Activated CD4-positive, alpha-beta memory T cell treated with anti-CD3 and anti-CD28 coated beads, Interleukin-2, amount 10 ng/mL, durations not matched to agents 7 days and 5 days (primary cell): ENCODE data around the gene OSBPL8. TPM values are rescaled to one million over a fixed set of nuclear protein-coding genes. Genes with fewer than 3 reads are reported as not detected.

Experiments used
- CTCF ChIA-PET: fragments of 350-600 bp; sonication (Branson Sonifier 250); formaldehyde crosslinking; loops from one replicate; lab custom pipeline; 2021; ENCODE audit warnings: antibody characterized with exemption, inconsistent platforms; lab: Charles Lee
- POLR2A ChIA-PET: fragments of 350-600 bp; sonication (Branson Sonifier 250); formaldehyde crosslinking; loops from one replicate; lab custom pipeline; 2021; ENCODE audit warnings: antibody characterized with exemption; lab: Charles Lee
- DNase-seq: peaks from one replicate; pipeline ENCODE4 v3.0.0-alpha.2; 2020
- H3K27ac Mint-ChIP-seq: one replicate; pipeline ENCODE4 v1.8.0; 2021; ENCODE audit warnings: mild to moderate bottlenecking, mixed read lengths
- H3K27me3 Mint-ChIP-seq: one replicate; pipeline ENCODE4 v1.8.0; 2021; ENCODE audit warnings: mixed read lengths
- H3K36me3 Mint-ChIP-seq: one replicate; pipeline ENCODE4 v1.8.0; 2021; ENCODE audit warnings: low read depth, mixed read lengths
- H3K4me1 Mint-ChIP-seq: one replicate; pipeline ENCODE4 v1.8.0; 2021; ENCODE audit warnings: mixed read lengths
- H3K4me3 Mint-ChIP-seq: one replicate; pipeline ENCODE4 v1.8.0; 2021; ENCODE audit warnings: mild to moderate bottlenecking, mixed read lengths
- H3K9me3 Mint-ChIP-seq: one replicate; pipeline ENCODE4 v1.8.0; 2021; ENCODE audit warnings: mixed read lengths
- total RNA-seq, 2 experiments: library from RNA; stranded (reverse); gene quantifications; one replicate each; pipeline ENCODE4 v1.2.3, GENCODE V29; 2021

The OSBPL8 gene
- total RNA-seq, 2 experiments from 2014 or later: 113 to 121 TPM

GRCh38 chr12:76554405-76555230 lies 5.0 kb downstream of the OSBPL8 start:
- DNase-seq: no peak
- Mint-ChIP-seq H3K4me1 (peaks cover 45% of the 10 kb centered on the region), H3K27ac (no peak overlapping the region), H3K27me3 (no peaks in the 10 kb centered on the region), H3K4me3 (no peak overlapping the region), H3K9me3 (no peaks in the 10 kb centered on the region), H3K36me3 (peaks cover 34% of the 10 kb centered on the region)
- ChIA-PET CTCF (interaction anchor here (0.7 kb wide), 1 partner anchor 22 kb away, joined by 3 read pairs; no protein-coding TSS in a partner anchor), POLR2A (interaction anchor here (0.7 to 1.3 kb wide), 3 partner anchors 9 to 205 kb away, joined by 3 read pairs; no protein-coding TSS in a partner anchor)

GRCh38 chr12:76552343-76552938 lies 7.1 kb downstream of the OSBPL8 start:
- no peak for DNase-seq
- Mint-ChIP-seq H3K9me3 (no peaks in the 10 kb centered on the region), H3K27ac (no peak overlapping the region), H3K4me1 (peaks cover 58% of the 10 kb centered on the region), H3K36me3 (peaks cover 40% of the 10 kb centered on the region), H3K27me3 (no peaks in the 10 kb centered on the region), H3K4me3 (no peak overlapping the region)
- ChIA-PET POLR2A (no interaction called here), CTCF (no interaction called here)

- POLR2A ChIA-PET: interaction anchor here (1.6 kb wide), 1 partner anchor 8 kb away, joined by 7 read pairs; the partner anchor contains the start of gene OSBPL8
- Mint-ChIP-seq H3K9me3 (no peaks in the 10 kb centered on the region), H3K36me3 (peaks cover 43% of the 10 kb centered on the region), H3K4me3 (no peak overlapping the region), H3K27ac (no peak overlapping the region), H3K4me1 (peaks cover 61% of the 10 kb centered on the region), H3K27me3 (no peaks in the 10 kb centered on the region)
- CTCF ChIA-PET: no interaction called here
- no peak for DNase-seq
Observed at GRCh38 chr12:76551482-76551888, 8.1 kb downstream of the OSBPL8 start.

GRCh38 chr12:76549131-76549530 lies 10.4 kb downstream of the OSBPL8 start:
- no peaks in the 10 kb centered on the region for H3K9me3 Mint-ChIP-seq
- no peak overlapping the region for H3K4me3 Mint-ChIP-seq
- no peaks in the 10 kb centered on the region for H3K27me3 Mint-ChIP-seq
- POLR2A ChIA-PET: no interaction called here
- CTCF ChIA-PET: no interaction called here
- H3K4me1 Mint-ChIP-seq: peaks cover 59% of the 10 kb centered on the region
- H3K27ac Mint-ChIP-seq: no peak overlapping the region
- DNase-seq: no peak
- H3K36me3 Mint-ChIP-seq: peaks cover 27% of the 10 kb centered on the region

- Mint-ChIP-seq H3K4me1 (peaks cover 61% of the 10 kb centered on the region), H3K36me3 (peaks cover 27% of the 10 kb centered on the region), H3K4me3 (no peak overlapping the region), H3K27me3 (no peaks in the 10 kb centered on the region), H3K9me3 (no peaks in the 10 kb centered on the region), H3K27ac (no peak overlapping the region)
- POLR2A ChIA-PET: interaction anchor here (5.4 kb wide), 1 partner anchor 11 kb away, joined by 46 read pairs; the partner anchor contains the start of gene OSBPL8
- DNase-seq: no peak
- CTCF ChIA-PET: no interaction called here
Observed at GRCh38 chr12:76548222-76548837, 11.2 kb downstream of the OSBPL8 start.

- H3K9me3 Mint-ChIP-seq: no peaks in the 10 kb centered on the region
- ChIA-PET POLR2A (interaction anchor here (1.1 to 5.4 kb wide), 2 partner anchors 12 to 199 kb away, joined by 3 to 46 read pairs; partner anchors contain the start of genes BBS10 and OSBPL8), CTCF (no interaction called here)
- DNase-seq: no peak
- peaks cover 23% of the 10 kb centered on the region for H3K36me3 Mint-ChIP-seq
- H3K27me3 Mint-ChIP-seq: no peaks in the 10 kb centered on the region
- no peak overlapping the region for H3K27ac Mint-ChIP-seq
- no peak overlapping the region for H3K4me3 Mint-ChIP-seq
- H3K4me1 Mint-ChIP-seq: peaks cover 57% of the 10 kb centered on the region
Observed at GRCh38 chr12:76547526-76547925, 12.0 kb downstream of the OSBPL8 start.

GRCh38 chr12:76546889-76547288 lies 12.7 kb downstream of the OSBPL8 start:
- no peak overlapping the region for H3K4me3 Mint-ChIP-seq
- no peaks in the 10 kb centered on the region for H3K9me3 Mint-ChIP-seq
- DNase-seq: no peak
- H3K36me3 Mint-ChIP-seq: peaks cover 26% of the 10 kb centered on the region
- CTCF ChIA-PET: no interaction called here
- H3K4me1 Mint-ChIP-seq: peaks cover 58% of the 10 kb centered on the region
- H3K27me3 Mint-ChIP-seq: no peaks in the 10 kb centered on the region
- H3K27ac Mint-ChIP-seq: no peak overlapping the region
- POLR2A ChIA-PET: interaction anchor here (1.1 to 5.4 kb wide), 3 partner anchors 9 to 199 kb away, joined by 3 to 46 read pairs (median 4); partner anchors contain the start of genes BBS10 and OSBPL8

GRCh38 chr12:76545486-76545885 lies 14.1 kb downstream of the OSBPL8 start:
- ChIA-PET POLR2A (interaction anchor here (0.9 to 5.4 kb wide), 3 partner anchors 9 to 14 kb away, joined by 3 to 46 read pairs (median 4); partner anchors contain the start of gene OSBPL8), CTCF (no interaction called here)
- no peak for DNase-seq
- Mint-ChIP-seq H3K36me3 (peaks cover 25% of the 10 kb centered on the region), H3K4me1 (peaks cover 57% of the 10 kb centered on the region), H3K9me3 (no peaks in the 10 kb centered on the region), H3K27me3 (no peaks in the 10 kb centered on the region), H3K4me3 (no peak overlapping the region), H3K27ac (no peak overlapping the region)

GRCh38 chr12:76544601-76545261 lies 14.8 kb downstream of the OSBPL8 start:
- H3K4me1 Mint-ChIP-seq: peaks cover 55% of the 10 kb centered on the region
- ChIA-PET POLR2A (interaction anchor here (1.0 to 5.4 kb wide), 3 partner anchors 10 to 461 kb away, joined by 3 to 46 read pairs (median 7); partner anchors contain the start of genes NAP1L1 and OSBPL8), CTCF (no interaction called here)
- no peaks in the 10 kb centered on the region for H3K27me3 Mint-ChIP-seq
- no peaks in the 10 kb centered on the region for H3K9me3 Mint-ChIP-seq
- no peak overlapping the region for H3K4me3 Mint-ChIP-seq
- DNase-seq: no peak
- H3K36me3 Mint-ChIP-seq: peaks cover 20% of the 10 kb centered on the region
- H3K27ac Mint-ChIP-seq: no peak overlapping the region

GRCh38 chr12:76543813-76544347 lies 15.7 kb downstream of the OSBPL8 start:
- POLR2A ChIA-PET: interaction anchor here (1.0 to 5.4 kb wide), 3 partner anchors 11 to 460 kb away, joined by 3 to 46 read pairs (median 7); partner anchors contain the start of genes NAP1L1 and OSBPL8
- peaks cover 49% of the 10 kb centered on the region for H3K4me1 Mint-ChIP-seq

GRCh38 chr12:76542908-76543307 lies 16.7 kb downstream of the OSBPL8 start:
- H3K27ac Mint-ChIP-seq: no peak overlapping the region
- no peak for DNase-seq
- H3K9me3 Mint-ChIP-seq: no peaks in the 10 kb centered on the region
- ChIA-PET POLR2A (interaction anchor here (5.4 kb wide), 1 partner anchor 16 kb away, joined by 46 read pairs; the partner anchor contains the start of gene OSBPL8), CTCF (interaction anchor here (0.6 kb wide), 1 partner anchor 539 kb away, joined by 5 read pairs; no protein-coding TSS in a partner anchor)
- no peak overlapping the region for H3K4me3 Mint-ChIP-seq
- peaks cover 41% of the 10 kb centered on the region for H3K4me1 Mint-ChIP-seq
- H3K36me3 Mint-ChIP-seq: peaks cover 14% of the 10 kb centered on the region
- H3K27me3 Mint-ChIP-seq: no peaks in the 10 kb centered on the region

More at GRCh38 chr12:76543813-76544347, 15.7 kb downstream of the OSBPL8 start:
- no peaks in the 10 kb centered on the region for H3K9me3 Mint-ChIP-seq
- H3K27ac Mint-ChIP-seq: no peak overlapping the region
- no peak for DNase-seq
- peaks cover 17% of the 10 kb centered on the region for H3K36me3 Mint-ChIP-seq
- CTCF ChIA-PET: no interaction called here
- H3K27me3 Mint-ChIP-seq: no peaks in the 10 kb centered on the region
- H3K4me3 Mint-ChIP-seq: no peak overlapping the region

- H3K27me3 Mint-ChIP-seq: no peaks in the 10 kb centered on the region
- H3K4me3 Mint-ChIP-seq: no peak overlapping the region
- DNase-seq: no peak
- no peaks in the 10 kb centered on the region for H3K9me3 Mint-ChIP-seq
- ChIA-PET CTCF (no interaction called here), POLR2A (interaction anchor here (0.9 kb wide), 1 partner anchor 20 kb away, joined by 3 read pairs; the partner anchor contains the start of gene OSBPL8)
- H3K4me1 Mint-ChIP-seq: peaks cover 17% of the 10 kb centered on the region
- H3K36me3 Mint-ChIP-seq: peaks cover 28% of the 10 kb centered on the region
- H3K27ac Mint-ChIP-seq: no peak overlapping the region
Observed at GRCh38 chr12:76539727-76540126, 19.8 kb downstream of the OSBPL8 start.
